SIG-M5 treated with dmso at 0.1 percent for 504 hours (cell line): ENCODE results near the gene TTC27.
A peak's percentile ranks its signal among the peaks of the same experiment; 100 is the strongest.
"Not testable (repeated sequence)": the region's sequence is repeated elsewhere in the genome, so short reads cannot be mapped to it uniquely, and the experiment has no call there.

Experiments used
- DNase-seq: peaks from one replicate; lab custom pipeline; 2025; ENCODE audit not compliant: unreplicated experiment; lab: John Stamatoyannopoulos, UW

The TTC27 gene

DNA sequence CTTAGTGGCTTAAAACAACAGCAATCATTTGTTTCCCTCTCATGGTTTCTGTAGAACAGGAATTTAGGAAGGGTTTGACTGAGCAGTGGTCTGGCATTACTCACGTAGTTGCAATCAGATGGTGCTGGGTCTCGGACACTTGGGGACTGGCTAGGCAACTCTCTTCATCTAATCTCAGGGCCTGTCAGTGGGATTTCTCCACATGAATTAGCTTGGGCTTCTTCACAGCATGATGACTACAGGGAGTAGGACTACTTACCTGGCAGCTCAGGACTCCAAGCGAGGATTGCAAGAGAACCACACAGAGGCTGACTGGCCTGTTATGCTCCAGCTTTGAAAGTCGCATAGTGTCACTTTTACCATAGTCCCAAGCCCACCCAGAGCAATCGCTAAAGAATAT is 125.1 kb downstream of the TTC27 start:
- DNase-seq: no peak

DNA sequence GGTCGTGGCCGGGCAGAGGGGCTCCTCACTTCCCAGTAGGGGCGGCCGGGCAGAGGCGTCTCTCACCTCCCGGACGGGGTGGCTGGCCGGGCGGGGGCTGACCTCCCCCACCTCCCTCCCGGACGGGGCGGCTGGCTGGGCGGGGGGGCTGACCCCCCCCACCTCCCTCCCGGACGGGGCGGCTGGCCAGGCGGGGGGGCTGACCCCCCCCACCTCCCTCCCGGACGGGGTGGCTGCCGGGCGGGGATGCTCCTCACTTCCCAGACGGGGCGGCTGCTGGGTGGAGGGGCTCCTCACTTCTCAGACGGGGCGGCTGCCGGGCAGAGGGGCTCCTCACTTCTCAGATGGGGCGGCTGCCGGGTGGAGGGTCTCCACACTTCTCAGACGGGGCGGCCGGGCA is 126.8 kb downstream of the TTC27 start:
- DNase-seq: not testable (repeated sequence)

DNA sequence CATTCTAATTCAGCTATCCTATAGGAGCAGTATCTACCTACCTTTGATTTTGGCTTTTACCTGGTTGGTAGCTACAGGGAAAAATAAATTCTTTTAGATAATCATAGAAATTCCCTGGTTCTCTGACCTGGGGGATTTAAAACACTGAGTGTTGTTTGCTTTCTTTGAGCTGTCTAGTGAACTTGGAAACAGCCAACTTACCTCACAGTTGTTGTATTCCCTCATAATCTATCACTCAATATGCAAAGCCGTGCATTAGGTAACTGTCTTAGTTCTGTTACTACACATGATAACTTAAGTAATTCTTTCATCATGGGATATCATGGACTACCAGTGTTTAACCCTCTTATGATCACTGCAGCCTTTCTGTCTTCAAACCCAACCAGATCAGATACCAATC is 127.8 kb downstream of the TTC27 start:
- no peak for DNase-seq

DNA sequence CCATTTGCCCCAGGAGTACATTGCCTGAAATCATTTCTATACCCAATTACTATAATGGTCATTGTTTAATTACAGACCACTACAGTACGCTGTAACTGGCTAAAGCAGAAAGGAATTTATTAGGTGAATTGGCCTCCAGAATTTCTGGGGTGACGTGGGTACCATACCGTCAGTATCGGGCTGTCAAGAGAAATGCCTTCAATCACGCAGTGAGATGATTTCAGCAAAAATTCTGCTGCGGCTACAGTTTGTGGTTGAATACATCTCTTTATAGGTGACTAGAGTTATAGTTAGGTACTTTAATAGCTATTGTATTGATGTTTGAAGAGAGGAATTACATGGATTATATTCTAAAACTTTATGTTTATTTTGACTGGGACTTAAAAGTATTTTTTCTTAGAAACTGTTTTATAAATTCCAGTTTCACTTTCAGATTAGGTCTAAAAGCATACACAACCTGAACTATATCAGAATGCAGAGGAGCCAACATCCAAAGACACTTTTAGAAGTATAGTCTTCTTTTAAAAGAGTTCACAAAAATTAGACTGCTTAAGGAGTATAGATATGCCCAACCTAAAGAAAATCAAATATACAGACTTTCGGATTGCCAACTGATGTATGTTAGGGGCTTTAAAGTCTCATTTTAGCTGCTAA is 128.4 kb downstream of the TTC27 start:
- no peak for DNase-seq

DNA sequence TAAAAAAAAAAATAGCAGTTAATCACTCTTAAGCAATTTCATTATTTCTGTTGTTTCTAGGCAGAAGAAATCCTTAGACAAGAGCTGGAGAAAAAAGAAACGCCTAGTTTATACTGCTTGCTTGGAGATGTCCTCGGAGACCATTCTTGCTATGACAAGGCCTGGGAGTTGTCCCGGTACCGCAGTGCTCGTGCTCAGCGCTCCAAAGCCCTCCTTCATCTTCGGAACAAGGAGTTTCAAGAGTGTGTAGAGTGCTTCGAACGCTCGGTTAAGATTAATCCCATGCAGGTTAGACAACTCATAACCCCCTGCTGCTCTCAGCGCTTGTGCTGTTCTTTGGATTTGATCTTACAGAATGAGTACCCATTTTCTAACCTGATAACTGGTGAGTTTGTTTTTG is 130.4 kb downstream of the TTC27 start:
- no peak for DNase-seq

DNA sequence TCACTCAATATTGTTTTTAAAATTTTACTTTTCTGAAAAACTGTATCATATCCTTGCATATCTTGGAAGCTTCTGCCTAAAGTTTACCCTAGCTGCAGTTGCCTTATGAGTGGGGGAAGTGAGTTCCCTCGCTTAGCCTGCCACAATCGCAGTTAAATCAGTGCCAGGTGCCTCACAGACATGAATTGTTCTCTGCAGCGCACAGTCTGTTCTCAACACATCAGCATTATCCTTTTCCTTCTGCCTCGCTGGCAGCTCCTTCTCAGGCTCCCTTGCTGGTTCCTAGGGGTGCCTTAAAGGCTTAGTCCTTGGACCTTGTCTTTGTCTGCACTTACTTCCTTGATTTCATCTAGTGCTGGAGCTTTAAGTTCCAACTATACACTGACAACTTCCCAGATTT is 132.8 kb downstream of the TTC27 start:
- no peak for DNase-seq

DNA sequence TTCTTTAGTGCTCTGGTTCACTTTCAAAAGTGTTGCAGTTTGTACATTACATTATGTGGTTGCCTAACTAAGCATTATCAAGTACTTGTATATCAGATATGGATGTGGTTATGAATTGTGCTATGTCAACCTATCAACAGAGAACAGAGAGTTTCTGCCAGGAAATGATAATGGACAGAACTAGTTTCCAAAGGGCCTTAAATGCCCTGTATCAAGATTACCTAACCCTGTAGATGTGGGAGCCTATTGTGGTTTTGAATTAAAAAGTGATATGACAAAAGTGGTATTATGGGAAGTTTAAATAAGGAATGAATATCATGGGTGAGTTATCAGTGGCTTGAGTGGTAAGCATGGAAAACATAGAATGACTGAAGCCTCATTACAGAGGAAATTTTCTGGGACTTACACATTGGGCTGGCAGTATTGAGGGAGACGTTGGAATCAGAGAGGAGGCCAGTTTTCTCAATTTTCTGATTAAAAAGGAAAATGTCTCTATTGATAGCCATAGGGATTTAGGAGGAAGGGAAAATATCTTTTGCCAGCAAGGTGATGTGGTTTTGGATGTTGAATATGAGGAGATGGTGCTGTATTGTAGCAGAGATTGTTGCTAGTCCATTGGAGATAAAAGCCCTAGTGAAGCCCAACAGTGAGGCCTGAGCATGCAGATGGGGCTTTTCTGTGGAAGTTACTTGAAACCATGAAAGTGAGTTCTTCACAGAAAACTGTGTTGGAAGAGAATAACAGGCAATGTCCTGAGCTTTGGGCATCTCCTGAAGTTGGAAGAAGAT is 140.7 kb downstream of the TTC27 start:
- DNase-seq: no peak

DNA sequence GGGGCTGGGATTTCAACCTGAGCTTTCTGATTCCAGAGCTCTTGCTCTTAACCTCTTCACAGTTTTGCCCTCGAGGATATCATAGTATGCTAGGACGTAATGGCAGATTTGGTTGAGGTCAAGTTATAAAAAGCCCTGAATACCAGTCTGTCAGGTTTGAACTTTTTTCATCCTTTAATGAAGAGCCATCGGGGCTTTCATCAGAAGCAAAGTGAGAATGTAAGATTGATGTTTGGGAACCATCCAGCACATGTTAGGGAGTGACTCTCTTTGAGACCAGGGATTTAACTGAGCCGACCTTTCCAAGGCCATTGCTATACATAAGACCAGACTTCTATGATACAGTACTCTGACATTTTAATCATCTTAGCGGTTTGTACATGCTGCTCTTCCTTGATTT is 142.5 kb downstream of the TTC27 start:
- no peak for DNase-seq

DNA sequence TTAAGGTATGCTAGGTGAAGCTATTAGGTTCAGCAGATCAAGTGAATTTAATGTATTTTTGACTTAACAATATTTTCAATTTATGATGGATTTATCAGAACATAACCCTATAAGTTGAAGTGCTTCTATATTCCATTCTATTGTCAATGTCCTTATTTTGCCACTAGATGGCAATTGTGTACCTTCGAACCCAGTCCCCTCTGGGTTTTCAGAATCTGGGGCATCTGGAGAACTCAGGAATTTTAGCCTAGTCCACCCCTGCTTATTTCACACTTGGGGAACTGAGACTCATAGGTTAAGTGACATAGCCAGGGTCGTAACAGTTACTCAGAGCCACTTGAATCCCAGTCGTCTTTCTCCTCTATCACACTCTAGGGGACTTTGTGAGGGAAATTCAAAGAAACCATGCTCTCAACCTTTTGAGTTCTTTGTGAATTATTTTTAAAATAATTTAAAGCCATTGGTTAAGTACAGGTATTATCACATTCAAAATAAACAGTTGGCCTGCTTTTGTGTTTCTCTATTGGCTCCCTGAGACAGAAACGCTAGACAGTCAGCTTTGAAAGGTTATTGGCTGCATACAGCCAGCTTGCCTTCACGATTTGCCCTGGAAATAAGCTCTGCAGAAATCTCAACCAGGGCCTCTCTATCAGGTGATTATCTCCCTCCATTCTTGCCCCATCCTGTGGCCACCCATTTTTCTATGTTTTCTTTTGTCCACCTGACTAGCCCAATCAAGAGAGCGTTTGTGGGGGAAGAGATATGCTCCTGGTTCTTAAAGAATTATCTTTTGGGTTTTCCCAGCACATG is 145.0 kb downstream of the TTC27 start:
- peak; percentile 29 for DNase-seq

DNA sequence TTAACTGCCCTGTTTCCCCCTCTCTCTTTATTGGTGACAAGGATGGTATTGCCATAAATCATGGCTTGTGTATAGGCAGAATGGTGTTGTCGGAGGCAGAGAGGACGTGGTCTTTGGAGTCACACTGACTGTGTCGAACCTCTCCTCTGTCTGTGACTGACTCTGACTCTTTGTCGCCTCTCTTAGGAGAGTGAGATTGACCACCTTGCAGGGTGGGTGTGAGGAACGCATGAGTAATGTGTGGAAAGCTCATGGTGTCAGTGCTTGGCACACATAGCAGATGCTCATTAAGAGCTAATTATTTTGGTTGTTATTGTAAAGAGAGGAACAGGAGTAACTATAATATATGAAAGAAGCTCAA is 145.6 kb downstream of the TTC27 start:
- no peak for DNase-seq

DNA sequence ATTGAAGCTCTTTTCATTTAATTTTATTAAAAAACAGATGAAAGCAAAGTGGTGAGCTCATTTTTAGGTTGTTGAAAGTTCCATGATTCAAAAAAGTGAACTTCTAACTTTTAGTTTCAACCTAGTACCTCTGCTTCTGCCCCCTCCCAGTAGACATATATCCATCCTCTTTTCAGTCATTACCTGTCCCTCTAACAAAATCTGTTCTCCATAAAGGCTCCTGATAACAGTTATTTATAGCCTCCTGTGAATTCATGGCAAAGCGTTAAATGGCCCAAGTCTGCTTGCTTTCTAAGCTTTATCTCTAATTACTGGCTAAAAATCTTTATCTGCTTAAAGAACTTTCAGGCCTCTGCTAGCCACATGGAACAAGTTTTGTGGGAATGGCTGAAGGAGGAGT is 148.1 kb downstream of the TTC27 start:
- DNase-seq: no peak

DNA sequence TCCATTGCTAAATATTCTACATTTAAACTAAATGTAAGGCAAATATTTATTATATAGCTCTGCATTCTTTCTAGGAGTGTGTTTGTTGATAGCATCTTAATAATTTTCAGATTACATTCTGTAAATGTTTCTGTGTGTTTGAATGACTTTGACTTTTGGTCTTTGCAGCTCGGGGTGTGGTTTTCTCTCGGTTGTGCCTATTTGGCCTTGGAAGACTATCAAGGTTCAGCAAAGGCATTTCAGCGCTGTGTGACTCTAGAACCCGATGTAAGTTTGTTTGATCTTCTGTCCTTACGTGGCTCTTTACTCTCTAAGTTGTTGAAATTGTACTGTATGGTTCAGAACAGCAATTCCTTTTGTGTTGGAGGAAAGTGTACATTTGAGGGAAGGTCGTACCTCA is 149.9 kb downstream of the TTC27 start:
- DNase-seq: no peak

DNA sequence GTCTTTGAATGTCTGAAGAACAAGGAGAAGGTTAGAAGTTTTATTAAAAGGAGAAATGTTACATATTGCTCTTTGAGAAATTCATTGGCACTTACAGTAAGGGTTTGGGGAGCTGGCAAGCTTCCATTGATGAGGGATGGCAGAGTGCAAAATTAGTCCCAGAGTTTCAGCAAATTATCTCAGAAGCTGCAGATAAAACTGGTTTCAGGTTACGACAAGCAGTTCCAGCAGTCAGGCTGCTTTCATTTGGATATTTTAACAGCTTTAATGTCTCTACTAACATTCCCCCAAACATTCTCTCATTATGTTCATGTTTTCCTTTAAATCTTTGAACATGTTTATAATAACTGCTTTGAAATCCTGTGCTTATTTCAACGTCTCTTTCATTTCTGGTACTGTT is 153.1 kb downstream of the TTC27 start:
- no peak for DNase-seq

DNA sequence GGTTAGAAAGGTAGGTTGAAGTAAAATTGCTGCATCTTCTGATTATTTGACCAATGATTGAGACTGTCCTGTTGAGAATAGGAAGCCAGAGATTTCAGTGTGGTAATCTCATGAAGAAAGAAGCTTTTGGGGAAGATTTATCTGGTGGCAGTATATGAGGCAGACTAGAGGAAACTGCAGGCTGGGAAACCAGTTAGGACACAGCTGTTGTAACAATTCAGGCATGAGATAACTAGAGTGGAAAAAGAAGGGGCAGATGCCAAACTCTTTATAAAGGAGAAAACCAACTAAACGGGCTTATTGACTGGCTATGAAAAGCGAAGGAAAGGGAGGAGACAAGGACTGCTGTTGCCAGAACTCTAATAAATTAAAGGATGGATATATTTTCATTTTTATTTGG is 155.6 kb downstream of the TTC27 start:
- DNase-seq: no peak

DNA sequence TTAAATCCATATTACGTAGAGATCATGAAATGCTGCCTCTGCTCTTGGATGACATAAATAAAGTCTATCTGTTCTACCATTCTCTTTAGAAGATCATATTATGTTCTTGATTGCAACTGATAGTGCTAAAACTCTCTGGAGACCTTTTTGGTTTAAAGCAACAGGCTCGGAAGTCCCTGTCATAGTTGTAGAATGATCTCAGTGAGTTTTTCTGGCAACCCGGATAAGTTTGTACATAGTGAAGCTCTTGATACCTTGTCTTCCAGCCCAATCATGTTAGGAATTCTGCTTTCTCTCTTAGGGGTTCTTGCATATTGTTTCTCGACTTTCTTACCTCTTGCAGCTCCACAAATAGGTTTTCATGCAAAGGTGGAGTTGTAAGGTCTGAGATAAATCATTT is 156.1 kb downstream of the TTC27 start:
- no peak for DNase-seq

DNA sequence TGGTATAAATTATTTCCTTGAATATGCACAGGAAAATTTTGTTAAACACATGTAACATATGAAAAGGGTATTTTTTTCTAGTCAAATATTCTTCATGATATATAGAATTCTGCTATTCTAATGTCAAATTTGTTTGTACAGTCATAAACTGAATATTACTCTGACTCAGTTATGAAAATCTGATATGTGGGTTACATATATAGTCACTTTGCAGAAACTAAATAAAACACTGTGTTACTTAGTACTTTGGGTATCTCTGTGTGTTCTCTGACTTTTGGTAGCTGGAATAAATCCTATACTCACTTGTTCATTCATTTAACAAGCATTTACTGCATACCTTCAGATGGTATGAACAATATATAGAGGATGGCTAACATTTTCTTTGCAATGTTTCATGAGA is 159.4 kb downstream of the TTC27 start:
- no peak for DNase-seq

DNA sequence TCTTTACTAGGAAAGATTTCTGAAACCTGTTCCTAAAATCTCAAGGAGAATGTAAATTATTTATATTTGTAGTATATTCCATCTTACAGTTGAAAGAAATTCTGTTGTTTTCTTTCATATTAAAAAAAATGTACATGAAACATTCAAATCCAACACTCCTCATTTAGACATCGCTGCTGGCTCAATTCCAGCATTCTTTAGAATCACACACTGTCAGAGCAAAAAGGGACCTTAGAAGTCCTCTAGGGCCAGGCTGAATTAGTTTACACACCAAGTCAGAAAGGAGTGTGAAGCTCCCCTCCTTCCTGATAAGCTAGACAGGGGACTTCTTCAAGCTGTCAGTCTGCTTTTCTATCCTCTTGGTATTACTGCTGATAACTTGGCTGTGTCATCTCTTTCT is 160.3 kb downstream of the TTC27 start:
- no peak for DNase-seq

DNA sequence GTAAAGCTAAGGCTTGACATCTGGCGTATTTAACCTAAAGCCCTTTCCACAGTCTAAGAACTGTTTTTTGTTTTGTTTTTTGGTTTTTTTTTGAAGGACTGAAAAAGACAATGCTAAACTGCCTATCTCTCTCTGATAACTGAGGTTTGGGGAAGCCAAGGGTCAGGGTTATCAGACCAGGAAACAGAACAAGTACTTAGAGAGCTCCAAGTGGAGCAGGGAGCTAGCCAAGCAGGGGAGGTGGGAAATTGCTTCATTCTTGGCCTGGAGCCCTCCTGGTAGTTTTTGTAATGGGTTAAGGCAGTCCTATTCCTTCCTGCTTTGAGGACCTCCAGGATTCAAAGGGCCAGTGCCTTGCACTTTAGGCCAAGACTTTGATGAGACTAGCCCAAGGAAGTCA is 164.6 kb downstream of the TTC27 start:
- DNase-seq: no peak

DNA sequence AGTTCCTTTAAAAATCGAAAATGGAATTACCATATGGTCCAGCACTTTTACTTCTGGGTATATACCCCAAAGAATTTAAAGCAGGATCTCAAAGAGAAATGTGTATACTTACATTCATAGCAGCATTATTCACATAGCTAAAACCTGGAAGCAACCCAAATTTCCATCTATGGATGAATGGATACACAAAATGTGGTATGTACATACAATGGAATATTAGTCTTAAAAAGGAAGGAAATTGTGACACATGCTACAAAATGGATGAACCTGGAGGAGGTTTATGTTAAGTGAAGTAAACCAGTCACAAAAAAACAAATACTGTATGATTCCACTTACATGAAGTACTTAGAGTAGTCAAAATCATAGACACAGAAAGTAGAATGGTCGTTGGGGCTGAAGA is 171.0 kb downstream of the TTC27 start:
- DNase-seq: no peak

DNA sequence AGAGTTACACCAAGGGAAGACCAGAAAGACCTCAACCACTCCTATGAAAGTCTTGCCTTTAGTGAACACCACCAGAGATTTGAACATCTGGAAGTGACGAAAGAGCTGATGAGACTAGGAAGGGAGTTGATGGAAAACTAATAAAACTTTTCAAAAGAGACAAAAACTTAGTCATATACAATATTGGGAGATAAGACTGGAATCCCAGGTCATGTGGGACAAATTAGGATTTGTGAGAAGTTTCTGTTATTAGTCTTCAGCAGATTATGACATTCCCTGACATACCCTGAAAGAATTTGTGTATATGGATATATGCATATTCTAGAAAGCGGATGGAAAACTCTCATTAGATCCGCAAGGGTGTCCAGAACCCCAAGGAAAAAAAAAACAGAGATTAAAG is 173.9 kb downstream of the TTC27 start:
- DNase-seq: no peak

DNA sequence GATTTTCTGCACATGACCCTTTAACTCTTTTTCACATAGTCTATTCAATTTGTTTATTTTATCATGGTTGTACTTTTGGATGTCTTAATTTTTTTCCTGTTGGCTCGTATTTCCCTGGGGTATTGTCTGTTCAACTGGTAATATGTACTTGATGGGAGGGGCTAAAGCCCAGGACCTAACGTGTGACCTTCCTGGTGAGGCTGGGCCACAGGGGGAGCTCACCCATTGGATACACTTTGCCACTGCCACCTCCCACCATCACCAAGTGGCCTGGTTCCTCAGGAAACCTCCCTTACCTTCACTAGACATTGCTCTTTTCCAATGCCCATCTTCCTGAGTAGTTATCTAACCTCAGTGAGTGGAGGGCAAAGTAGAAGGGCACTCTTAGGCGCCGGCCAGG is 175.0 kb downstream of the TTC27 start:
- DNase-seq: no peak

DNA sequence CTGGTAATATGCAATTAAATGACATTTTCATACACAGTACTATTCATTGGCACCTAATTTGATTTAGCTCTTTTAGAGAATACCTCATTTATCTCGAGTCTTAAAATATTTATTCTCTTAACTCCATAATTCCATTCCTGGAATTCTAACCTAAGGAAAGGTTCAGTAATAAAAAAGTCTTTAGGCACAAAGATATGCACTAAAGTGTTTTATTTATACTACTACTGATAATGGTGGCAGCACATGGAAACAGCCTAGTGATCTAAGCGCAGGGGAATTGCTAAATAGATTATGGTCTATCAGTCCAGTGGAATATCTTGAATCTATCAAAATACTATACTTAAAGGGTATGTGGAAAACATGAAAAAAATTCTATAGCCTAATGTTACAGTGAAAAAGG is 176.4 kb downstream of the TTC27 start:
- no peak for DNase-seq
